Thyroid gland (tissue), 4 donors: ENCODE measurements around the gene EIF4E.
A peak's percentile ranks its signal among the peaks of the same experiment; 100 is the strongest.

Experiments
- POLR2A ChIP-seq, 2 donors: fragments of 450-650 bp; IDR thresholded peaks; one replicate each; pipeline ENCODE4 v1.6.1; 2017; ENCODE audit warnings: antibody characterized with exemption in 2 of 2, mild to moderate bottlenecking in 2 of 2, moderate library complexity in 1 of 2
- TF ChIP-seq, protein P1 (sequence below), 6 experiments: fragments of 200-600 bp in 3 of 6; fragments of 450-650 bp in 3 of 6; sonication (generic) in 3 of 6; IDR thresholded peaks; one replicate each; pipeline ENCODE4 v1.5.1; 2016 to 2019; ENCODE audit warnings: antibody characterized with exemption in 6 of 6, mild to moderate bottlenecking in 2 of 6, inconsistent platforms in 1 of 6, moderate library complexity in 1 of 6

DNA sequence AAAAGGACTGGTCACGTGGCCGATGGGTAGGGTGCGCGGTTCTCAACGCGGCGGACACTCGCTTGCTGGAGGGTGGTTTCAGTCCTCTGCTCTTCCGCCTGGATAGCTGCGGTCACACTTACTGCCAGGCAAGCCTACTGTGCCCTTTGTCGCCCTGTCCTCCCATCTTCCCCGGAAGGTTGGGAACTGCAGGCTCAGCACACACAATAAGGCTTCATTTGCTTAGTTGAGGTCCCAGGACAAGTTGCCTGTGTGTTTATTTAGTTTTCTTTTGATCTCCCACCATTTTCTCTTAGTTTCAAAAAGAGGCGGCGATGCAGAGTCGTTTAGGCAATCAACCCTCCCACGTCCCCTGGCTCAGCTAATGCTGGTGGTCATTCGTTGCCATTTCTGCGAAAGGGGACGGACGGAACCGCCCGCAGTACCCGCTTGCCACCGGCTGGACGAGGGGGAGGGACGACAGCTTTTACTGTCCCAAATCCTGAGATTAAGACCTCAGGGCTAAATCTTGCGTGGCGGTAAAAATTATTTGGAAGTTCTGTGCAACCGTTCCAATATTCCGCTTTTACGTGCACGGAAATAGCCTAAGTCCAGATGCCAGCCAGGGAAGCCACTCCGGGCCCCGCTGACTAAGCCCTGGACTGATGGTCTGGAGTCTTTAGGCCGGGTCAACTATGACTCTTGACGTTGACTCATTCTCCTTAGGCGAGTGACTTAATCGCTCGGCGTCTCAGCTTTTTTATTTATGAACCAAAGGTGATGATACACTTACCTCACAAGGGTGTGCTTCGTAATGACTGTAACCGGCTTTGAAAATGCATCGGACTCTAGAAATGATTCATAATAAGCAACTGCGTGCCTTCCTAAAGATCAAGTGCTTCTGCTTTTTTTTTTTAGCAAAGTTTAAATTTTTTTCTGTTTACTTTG, 671 bp upstream of the EIF4E start:
- TF ChIP-seq, protein P1, sequence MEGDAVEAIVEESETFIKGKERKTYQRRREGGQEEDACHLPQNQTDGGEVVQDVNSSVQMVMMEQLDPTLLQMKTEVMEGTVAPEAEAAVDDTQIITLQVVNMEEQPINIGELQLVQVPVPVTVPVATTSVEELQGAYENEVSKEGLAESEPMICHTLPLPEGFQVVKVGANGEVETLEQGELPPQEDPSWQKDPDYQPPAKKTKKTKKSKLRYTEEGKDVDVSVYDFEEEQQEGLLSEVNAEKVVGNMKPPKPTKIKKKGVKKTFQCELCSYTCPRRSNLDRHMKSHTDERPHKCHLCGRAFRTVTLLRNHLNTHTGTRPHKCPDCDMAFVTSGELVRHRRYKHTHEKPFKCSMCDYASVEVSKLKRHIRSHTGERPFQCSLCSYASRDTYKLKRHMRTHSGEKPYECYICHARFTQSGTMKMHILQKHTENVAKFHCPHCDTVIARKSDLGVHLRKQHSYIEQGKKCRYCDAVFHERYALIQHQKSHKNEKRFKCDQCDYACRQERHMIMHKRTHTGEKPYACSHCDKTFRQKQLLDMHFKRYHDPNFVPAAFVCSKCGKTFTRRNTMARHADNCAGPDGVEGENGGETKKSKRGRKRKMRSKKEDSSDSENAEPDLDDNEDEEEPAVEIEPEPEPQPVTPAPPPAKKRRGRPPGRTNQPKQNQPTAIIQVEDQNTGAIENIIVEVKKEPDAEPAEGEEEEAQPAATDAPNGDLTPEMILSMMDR (IDR thresholded peaks at IDR 0.05), result peak in 3 of 6 experiments; percentile 25 to 37 (median 33)
- TF ChIP-seq POLR2A (IDR thresholded peaks at IDR 0.05), result no peak
